ENCODE data around the gene TUBA1C. TPM values are rescaled to one million over a fixed set of nuclear protein-coding genes. Genes with fewer than 3 reads are reported as not detected.
"Not testable (repeated sequence)": the region's sequence is repeated elsewhere in the genome, so short reads cannot be mapped to it uniquely, and the experiment has no call there.

The TUBA1C gene
- polyA plus RNA-seq, 4 donors, result 95.6 to 152 (median 142) TPM

DNA sequence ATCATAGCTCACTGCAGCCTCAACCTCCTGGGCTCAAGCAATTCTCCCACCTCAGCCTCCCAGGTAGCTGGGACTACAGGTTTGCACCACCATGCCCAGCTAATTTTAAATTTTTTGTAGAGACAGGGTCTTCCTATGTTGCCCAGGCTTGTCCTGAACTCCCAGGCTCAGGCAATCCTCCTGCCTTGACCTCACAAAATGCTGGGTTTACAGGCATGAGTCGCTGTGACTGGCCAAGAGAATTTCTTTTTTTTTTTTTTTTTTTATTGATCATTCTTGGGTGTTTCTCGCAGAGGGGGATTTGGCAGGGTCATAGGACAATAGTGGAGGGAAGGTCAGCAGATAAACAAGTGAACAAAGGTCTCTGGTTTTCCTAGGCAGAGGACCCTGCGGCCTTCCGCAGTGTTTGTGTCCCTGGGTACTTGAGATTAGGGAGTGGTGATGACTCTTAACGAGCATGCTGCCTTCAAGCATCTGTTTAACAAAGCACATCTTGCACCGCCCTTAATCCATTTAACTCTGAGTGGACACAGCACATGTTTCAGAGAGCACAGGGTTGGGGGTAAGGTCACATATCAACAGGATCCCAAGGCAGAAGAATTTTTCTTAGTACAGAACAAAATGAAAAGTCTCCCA, 18.0 kb downstream of the TUBA1C start:
- DNase-seq (ENCODE audit: low read depth in 4 of 4, low spot score in 2 of 4), result not testable (repeated sequence)

DNA sequence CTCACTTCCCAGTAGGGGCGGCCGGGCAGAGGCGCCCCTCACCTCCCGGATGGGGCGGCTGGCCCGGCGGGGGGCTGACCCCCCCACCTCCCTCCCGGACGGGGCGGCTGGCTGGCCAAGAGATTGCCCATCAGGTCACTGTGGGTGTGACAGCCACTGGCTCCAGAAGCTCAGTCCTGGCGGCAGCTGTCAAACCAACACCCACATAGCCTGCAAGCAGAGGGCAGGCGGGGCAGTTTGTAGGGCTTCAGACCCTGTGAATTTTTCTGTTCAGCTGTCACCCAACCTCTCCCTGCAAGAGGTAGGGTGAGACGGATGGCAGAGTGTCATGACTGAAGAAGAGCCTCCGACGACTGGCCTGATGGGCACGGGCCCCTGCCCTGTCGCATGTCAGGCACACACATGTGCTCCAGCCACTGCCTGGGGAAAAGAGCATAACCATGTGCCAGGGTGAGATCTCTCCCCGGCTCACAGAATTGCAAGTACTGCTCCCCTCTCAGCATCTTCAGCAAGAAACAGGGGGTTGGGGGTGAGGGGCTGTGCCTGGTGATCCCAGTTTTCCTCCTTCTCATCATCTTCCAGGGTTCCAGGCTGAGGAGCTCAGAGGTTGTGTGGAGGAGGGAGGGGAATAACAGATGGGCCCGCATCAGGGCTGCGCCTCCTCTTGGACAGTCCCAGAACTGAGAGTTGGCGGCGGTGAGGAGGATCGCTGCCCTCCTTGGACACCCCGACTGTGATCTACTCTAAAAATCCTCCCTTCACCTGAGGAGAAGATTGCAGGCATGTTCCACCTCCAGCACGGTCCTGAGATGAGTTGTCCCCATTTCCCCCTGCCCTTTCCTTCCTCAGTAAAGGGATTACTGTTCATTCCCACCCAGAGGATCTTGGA, 18.9 kb downstream of the TUBA1C start:
- DNase-seq (ENCODE audit: low read depth in 4 of 4, low spot score in 2 of 4), result no peak

DNA sequence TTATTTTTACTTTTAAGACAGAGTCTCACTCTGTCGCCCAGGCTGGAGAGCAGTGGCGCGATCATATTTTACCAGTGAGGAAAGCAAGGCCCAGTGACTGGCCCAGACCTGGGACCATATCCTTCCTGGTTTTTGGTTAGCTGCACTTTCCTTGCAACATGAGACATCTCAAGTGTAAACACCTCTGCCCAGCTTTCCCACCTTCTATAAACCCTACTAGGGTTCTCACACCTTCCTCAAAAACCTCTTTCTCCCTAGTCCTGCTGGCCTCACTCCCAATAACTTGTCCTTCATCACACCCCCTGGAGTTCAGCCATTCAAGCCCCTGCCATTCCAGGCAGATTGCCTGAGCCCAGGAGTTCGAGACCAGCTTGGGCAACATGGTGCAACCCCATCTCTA, 19.8 kb downstream of the TUBA1C start:
- no peak for DNase-seq (ENCODE audit: low read depth in 4 of 4, low spot score in 2 of 4)

DNA sequence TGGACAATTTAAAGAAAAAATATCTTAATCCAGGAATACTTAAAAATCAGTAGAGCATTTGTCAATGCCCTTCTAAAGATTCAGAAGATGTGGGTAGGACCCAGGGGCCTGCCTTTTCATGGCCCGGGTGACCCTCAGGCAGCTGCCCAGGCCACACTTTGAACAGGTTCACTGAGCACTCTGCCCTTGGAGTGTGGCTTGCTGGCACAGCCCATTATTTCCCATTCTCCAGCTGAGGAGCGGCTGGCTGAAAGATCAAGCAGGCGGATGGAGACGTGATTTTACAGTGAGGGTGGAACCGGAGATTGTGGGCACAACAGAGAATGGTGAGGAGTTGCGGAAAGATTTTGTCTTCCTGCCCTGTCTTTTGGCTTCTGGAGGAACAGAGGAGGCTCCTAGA, 23.0 kb downstream of the TUBA1C start:
- no peak for DNase-seq (ENCODE audit: low read depth in 4 of 4, low spot score in 2 of 4)

DNA sequence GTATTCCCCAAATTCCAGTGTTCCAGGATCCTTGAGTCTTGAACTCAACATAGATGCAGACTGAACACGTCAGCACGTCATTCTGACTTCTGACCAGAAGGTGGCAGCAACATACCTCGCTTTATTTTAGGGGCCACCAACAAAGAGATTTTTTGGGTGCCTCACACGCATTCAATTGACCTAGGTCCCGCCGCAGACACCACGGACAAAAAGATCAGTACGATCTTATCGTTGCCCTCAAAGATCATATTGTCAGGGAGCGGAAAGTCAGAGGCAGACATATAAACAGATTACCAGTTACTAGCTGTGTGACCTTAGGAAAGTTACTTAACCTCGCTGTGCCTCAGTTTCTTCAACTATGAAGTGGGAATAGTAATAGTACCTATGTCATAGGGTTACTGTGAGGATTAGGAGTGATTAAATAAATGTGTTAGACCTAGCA, 23.6 kb downstream of the TUBA1C start:
- no peak for DNase-seq (ENCODE audit: low read depth in 4 of 4, low spot score in 2 of 4)

DNA sequence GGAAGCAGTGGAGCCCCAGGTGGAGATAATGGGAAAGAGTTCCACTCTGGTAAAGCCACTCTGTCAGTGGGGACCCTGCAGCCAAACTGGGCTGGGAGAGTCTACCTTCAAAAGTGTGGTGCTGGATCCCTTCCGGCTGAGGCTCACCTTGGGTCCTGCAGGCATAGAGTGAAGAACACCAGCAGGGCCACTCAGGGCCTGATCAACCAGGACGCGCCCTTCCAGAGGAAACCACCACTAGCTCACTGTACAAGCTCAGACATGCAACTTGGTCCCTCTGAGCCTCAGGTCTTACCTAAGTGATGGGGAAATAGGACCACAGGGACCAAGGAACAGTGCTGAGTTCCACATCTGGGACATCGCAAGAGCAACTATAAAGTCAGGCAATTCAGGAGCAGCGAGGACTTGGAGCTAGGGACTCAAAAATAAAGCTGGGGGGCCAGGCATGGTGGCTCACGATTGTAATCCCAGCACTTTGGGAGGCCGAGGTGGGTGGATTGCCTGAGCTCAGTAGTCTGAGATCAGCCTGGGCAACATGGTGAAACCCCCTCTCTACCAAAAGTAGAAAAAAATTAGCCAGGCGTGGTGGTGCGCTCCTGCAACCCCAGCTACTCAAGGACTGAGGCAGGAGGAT, 24.2 kb downstream of the TUBA1C start:
- DNase-seq (ENCODE audit: low read depth in 4 of 4, low spot score in 2 of 4), result no peak

DNA sequence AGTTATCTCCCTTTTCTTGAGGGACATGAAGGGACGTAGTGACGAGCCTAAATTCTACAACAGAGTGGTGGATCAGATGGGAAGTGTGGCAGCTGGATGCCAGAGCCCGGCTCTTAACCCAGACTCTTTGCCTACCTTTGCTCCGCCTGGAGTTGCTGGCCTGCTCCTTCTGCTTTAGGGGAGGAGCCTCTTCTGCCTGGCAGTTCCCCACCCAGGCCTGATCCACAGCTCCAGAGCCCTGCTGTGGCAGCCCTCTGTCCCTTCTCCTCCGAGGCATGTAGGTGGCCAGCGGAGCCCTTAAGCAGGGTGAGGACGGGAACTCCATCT, 27.8 kb downstream of the TUBA1C start:
- DNase-seq (ENCODE audit: low read depth in 4 of 4, low spot score in 2 of 4), result no peak

DNA sequence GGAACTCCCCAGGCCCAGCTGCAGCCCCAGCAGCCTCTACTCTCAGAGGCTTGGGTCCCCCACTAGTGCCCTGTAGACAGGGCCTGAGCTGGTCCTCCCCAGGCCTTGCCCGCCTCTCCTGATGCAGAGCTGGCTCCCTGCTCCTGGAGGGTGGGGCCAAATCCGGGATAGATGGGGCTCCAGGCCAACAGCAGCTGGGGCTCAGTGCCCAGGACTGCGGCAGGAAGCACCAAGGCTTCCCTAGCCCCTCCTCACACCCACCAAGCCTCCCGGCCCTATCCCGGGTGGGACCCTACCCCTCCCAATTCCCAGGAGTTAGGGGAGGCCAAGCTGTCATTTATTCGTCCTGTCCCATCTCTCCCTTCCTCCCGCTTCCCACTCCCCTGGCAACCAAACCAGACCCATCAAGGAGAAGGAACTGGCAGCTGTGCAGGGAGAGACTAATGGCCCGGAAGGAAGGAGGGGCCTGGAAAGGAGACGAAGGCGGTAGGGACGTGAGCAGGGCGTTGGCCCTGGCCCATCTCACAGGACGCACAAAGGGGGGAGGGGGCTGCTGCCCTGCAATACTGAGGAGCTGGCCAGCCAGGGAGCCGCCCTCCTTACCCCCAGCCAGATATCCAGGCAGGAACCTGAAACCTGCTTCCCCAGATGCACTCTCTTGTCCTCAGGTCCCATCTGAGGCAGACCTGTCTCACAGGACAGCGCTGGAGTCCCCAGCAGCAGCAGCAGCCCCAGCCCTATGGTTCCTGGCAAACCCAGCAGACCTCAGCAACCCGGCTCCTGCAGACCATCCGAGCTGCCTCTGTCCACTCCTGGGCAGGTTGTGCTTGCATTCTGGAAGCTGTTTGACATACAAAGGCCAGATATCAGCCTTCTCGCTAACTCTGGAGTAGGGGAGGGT, 28.4 kb downstream of the TUBA1C start:
- no peak for DNase-seq (ENCODE audit: low read depth in 4 of 4, low spot score in 2 of 4)

DNA sequence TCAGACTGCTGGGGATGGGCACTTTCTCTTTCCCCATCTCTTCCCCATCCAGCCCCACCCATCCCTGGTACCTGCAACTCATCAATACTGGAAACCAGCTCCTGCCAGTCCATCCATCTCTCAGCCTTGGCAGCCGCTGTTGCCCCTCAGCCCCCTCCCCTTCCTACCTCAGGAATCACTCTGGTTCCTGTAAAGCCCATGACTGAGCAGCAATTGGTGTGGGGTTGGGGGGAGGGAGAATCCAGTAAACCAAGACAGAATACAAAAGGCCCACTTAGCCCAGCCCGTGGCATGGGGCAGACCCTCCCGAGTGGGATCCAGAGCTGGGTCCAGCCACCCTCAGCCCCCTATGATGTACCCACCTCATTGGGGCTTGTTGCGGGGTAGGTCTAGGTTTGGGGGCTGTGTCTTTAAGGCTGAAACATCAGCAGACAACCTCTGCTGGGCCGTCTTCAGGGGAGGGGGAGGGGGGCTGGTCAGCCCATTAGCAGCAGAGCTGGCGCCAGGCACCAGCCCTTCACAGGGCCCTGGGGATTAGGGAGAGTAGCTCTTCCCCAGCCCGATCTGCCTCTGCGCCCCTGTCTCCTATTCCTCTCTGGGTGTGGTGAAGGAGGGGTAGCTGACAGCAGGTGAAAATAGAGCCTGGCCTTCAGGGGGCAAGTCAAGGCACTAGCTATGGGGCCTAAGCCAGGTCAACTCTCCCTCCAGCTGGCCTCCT, 29.4 kb downstream of the TUBA1C start:
- DNase-seq (ENCODE audit: low read depth in 4 of 4, low spot score in 2 of 4), result no peak

DNA sequence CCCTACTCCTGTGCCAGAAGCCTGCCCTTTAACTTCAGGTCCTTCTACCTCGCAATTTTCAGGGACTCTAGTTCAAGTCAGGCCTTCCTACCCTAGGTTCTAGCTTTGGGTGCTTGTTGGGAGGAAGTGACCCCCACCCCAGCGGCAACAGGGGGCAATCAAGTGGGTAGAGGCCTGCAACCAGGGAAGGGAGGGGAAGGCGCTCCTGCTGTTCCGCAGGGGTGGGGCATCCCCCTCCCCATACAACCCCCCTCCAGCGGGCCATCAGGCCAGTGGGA, 29.9 kb downstream of the TUBA1C start:
- no peak for DNase-seq (ENCODE audit: low read depth in 4 of 4, low spot score in 2 of 4)

DNA sequence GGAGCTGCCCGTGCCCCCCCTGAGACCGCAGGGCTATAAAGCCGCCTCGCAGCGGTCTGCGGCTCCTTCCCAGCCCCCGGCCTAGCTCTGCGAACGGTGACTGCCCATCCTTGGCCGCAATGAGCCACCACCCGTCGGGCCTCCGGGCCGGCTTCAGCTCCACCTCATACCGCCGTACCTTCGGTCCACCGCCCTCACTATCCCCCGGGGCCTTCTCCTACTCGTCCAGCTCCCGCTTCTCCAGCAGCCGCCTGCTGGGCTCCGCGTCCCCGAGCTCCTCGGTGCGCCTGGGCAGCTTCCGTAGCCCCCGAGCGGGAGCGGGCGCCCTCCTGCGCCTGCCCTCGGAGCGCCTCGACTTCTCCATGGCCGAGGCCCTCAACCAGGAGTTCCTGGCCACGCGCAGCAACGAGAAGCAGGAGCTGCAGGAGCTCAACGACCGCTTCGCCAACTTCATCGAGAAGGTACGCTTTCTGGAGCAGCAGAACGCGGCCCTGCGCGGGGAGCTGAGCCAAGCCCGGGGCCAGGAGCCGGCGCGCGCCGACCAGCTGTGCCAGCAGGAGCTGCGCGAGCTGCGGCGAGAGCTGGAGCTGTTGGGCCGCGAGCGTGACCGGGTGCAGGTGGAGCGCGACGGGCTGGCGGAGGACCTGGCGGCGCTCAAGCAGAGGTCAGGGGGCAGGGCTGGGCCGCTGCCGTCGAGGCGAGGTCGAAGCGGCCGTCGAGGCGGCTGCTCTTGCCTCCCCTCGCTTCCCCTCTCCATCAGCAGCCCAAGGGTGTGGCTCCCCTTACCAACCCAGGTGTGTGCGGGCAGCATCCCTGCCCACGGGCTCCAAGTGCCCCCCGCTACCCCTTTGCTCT, 30.4 kb downstream of the TUBA1C start, which contains the start of gene PRPH:
TSS of gene PRPH (plus strand) at position 66 of the 855 bp plus-strand sequence. CDS start at position 120, 54 bp downstream.
- DNase-seq (ENCODE audit: low read depth in 4 of 4, low spot score in 2 of 4), result no peak

DNA sequence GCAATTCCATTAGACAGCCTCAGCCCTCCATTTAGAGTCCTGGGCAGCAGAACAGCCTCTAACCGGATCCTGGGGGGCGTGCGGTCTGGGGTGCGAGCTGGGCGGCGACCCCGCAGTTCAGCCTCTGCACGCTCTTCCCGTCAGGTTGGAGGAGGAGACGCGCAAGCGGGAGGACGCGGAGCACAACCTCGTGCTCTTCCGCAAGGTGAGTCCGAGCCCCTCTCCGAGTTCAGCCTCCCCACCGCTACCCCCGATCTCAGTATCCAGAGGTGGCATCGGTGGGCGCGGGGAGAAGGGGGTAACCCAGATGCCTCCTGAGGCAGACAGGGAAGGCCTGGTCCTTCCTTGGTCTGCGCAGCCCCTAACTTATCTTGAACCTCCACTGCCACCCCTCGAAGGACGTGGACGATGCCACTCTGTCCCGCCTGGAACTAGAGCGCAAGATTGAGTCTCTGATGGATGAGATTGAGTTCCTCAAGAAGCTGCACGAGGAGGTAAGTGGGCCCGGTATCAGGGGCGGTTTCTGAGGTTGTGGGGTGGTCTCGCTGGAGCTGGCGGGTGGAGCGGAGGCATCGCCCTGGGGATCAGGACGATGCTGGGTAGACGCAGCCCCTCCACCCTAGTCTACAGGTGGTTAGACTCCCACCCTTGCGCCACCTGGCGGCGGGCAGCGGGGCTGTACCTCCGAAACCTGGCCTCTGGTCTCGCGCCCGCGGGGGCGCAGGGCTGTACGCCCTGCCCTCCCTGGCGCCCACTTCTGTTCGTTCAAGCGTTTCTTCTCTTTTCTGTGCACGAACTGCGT, 31.4 kb downstream of the TUBA1C start:
- no peak for DNase-seq (ENCODE audit: low read depth in 4 of 4, low spot score in 2 of 4)

DNA sequence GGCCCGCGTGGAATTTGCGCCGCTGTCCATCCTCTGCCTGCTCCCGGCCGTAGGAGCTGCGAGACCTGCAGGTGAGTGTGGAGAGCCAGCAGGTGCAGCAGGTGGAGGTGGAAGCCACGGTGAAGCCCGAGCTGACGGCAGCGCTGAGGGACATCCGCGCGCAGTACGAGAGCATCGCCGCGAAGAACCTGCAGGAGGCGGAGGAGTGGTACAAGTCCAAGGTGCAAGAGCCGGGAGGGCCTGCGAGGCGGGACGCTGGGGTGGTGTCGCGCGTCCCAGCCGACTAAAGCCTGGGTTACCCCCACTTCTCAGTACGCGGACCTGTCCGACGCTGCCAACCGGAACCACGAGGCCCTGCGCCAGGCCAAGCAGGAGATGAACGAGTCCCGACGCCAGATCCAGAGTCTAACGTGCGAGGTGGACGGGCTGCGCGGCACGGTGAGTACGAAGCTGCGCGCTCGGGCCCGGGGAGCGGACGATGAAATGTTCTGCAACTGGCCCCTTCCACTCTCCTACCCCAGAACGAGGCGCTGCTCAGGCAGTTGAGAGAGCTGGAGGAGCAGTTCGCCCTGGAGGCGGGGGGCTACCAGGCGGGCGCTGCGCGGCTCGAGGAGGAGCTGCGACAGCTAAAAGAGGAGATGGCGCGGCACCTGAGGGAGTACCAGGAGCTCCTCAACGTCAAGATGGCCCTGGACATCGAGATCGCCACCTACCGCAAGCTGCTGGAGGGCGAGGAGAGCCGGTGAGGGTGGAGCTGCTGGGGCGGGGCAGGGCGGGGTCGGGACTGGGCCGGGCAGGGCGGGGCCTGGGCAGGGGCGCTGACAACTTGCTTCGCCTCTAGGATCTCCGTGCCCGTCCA, 32.2 kb downstream of the TUBA1C start:
- no peak for DNase-seq (ENCODE audit: low read depth in 4 of 4, low spot score in 2 of 4)

DNA sequence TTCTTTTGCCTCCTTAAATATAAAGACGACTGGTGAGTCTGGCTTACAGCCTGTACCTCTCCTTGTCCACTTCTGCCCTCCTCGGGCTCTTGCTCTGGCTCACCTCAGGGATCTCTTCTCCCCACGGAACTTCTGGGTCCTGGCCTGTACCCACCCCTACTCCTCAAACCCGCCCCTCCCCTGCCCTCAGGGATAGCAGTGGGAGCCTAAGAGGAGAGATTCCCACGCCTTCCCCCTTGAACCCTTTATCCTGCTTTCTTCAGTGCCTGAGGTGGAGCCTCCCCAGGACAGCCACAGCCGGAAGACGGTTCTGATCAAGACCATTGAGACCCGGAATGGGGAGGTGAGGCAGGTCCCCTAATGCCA, 32.8 kb downstream of the TUBA1C start:
- DNase-seq (ENCODE audit: low read depth in 4 of 4, low spot score in 2 of 4), result no peak

DNA sequence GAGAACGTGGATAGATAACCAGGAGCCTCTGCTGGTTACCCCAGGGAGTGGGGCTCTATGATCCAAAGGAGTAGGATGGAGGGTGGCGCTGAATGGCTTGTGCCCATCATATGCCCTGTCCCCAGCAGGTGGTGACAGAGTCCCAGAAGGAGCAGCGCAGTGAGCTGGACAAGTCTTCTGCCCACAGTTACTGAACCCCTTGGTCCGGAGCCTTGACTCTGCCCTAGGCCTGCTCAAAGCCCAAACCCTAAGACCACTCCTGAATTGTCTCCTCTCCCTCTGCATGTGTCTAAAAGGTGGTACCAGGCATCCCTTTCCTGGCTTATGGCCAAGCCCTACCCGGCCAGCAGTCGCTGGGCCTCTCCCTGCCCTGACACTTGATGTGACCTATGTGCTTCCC, 33.3 kb downstream of the TUBA1C start:
- no peak for DNase-seq (ENCODE audit: low read depth in 4 of 4, low spot score in 2 of 4)

DNA sequence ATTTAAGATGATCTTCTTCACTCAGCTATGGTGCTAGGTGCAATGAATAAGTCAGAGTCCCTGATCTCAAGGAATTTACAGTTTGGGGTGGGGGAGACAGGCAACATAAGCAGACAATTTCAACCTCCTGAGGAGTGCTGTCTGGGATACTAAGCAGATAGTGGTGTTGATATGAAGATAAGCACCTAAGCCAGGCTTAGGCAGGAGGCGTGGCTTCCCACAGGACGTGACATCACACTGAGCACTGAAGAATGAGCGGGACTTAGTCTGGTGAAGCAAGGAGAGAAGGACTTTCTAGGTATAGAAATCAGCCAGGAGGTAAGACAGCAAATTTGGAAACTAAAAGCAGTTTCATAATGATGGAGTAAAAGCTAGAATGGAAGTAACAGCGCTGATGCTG, 36.9 kb downstream of the TUBA1C start:
- DNase-seq (ENCODE audit: low read depth in 4 of 4, low spot score in 2 of 4), result no peak

DNA sequence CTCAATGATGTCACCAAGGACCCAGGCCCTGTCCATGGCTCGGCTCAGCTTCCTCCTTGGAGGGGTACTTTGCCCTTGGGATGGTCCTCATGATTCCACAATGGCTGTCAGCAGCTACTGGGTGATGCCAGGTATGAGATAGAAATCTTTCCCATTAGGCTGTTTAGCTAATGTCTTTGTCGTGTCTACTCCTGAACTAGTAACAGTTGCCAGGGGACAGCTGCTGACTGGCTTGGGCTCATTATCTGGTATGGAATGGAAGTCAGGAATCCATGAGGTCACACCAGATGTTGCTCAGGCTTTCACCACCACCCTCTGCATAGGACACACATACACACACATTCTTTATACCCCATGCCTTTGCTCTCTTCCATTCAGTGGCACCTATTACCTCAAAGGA, 39.3 kb downstream of the TUBA1C start:
- DNase-seq (ENCODE audit: low read depth in 4 of 4, low spot score in 2 of 4), result no peak
